Stimulated activated CD4-positive, alpha-beta T cell treated with anti-CD3 and anti-CD28 coated beads, TNF-alpha, amount 100 ng/mL, for 48 hours (primary cell): ENCODE results near the gene KCNN3.

Experiments used
- DNase-seq, 3 donors: peaks; one replicate each; pipeline ENCODE4 v3.0.0-alpha.2; 2020; ENCODE audit warnings: low read depth in 3 of 3

The KCNN3 gene

DNA sequence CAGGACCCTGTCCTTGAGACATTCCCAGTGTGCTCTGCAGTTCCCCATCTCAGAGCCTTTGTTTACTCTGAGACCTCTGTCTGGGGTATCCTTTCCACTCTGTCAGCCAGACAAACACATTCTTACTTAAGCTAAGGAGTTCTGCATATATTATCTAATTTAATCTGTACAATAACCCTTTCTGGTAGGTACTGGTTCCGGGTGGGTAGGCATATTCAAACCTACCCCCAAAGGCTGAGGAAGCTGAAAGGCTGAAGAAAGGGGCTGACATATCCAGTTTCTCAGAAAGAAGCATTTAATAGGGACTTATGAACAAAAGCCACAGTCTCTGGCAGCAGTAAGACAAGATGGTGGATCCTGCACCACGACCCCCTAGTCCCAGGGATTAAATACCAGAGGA lies 53.1 kb downstream of the KCNN3 start:
- DNase-seq: no peak

- no peak for DNase-seq
Measured at GRCh38 chr1:154816369-154816768, 53.7 kb downstream of the KCNN3 start.

- DNase-seq: no peak
Measured at GRCh38 chr1:154813846-154814505, 56.1 kb downstream of the KCNN3 start.

DNA sequence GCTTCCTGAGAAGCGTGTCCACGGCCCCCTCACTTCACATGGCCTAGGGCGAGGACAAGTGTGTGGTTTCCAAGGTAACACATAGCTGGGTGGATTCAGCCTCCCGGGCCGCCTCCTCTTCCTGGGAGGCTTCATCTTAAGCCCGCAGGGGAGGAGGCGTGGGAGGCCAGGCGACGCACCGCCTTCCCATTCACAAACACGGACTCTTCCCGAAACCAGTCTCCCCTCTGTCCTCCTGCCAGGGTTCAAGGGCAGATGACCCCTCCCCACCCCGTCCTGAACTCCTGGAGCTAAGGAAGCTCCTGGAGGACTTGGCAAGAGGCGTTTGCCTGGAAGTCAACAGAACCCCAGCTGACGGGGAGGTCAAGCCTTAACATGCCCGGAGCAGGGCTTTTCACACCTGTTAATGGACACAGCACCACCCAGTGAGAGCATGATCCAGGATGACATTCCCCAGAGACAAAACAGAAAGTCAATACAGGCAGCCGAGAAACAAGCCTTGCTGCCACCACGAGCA lies 56.7 kb downstream of the KCNN3 start:
- no peak for DNase-seq

GRCh38 chr1:154812877-154813276 lies 57.2 kb downstream of the KCNN3 start:
- DNase-seq: no peak

DNA sequence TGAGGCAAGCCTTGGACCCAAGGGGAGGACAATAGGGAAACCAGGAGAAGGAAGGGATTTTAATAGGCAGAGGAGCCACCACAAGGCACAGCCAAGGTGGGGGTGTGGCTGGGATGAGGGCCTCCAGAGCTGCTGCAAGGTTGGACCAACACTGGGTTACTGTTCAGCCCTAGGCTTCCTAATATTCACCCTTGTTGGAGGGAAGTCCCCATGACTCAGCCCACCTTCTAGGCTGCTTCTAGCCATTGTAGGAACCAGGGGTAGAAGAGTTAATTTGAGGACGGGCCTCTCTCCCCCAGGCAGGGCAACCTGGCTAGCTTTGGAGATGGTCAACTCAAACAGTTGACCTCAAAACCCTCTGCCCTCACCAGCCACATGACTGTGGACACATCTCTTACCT lies 59.5 kb downstream of the KCNN3 start:
- DNase-seq: no peak

DNA sequence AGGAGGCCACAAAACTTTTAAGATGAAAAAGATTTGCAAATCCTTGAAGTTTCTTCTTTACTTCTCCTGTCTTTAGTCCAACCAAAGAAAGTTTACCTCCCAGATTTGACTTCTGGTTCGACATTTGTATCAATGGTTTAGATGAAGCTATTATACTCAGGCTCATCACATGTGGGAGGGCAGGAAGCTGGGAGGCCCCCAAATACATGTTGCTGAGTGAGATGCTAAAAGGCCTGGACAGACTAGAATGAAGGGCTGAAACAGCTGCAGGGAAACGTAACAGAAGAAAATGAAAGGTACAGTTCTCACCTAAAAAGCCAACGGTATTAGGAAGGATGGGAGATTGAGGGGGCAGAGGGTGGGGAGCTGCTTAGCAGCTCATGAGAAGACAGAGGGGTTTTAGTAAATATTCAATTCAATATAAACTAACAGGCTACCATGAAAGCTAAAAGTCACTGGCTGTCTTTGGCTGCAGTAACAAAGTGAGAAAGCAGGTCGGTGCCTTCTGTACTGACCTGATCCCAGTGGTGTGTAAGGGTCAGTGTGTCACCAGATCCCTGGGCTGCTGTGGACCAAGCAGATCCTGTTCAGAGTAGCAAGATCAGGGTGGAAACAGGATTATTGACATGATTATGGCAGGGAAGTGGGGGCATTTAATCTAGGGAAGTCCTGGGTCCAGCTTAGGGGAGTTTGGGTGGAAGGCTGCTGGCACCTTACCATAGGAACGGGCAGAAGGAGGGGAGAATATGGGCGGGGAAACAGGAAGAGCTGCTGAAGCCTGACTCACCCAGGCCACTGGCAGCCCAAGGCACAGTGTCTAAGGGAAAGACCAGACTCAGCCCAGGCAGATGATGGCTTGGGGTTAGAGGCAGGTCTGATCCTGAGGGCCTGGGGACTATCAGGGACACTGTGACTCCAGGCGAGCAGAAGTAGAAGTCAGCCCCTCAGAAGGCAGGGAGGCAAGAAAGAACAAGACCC lies 60.4 kb downstream of the KCNN3 start:
- no peak for DNase-seq

GRCh38 chr1:154808909-154809262 lies 61.2 kb downstream of the KCNN3 start:
- DNase-seq: no peak

GRCh38 chr1:154808261-154808908 lies 61.7 kb downstream of the KCNN3 start:
- no peak for DNase-seq

GRCh38 chr1:154807048-154807591 lies 63.0 kb downstream of the KCNN3 start:
- DNase-seq: no peak

DNA sequence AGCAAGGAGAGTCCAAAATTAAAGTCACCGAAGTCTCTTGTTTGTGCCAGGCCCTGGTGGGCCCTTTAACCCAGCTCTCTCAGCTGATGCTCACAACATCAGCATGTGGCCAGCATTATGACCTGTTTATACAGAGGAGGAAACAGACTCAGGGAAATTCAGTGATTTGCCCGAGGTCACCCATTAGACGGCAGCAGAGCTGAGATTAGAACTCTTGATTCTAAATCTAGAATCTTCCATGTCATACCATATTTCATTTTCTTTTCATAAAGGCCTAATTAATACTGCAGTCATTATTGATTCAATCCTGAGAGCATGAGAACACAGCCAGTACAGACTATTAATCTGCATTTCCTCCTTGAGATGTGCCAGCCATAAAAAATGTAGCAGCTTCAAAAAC lies 63.7 kb downstream of the KCNN3 start:
- DNase-seq: no peak

DNA sequence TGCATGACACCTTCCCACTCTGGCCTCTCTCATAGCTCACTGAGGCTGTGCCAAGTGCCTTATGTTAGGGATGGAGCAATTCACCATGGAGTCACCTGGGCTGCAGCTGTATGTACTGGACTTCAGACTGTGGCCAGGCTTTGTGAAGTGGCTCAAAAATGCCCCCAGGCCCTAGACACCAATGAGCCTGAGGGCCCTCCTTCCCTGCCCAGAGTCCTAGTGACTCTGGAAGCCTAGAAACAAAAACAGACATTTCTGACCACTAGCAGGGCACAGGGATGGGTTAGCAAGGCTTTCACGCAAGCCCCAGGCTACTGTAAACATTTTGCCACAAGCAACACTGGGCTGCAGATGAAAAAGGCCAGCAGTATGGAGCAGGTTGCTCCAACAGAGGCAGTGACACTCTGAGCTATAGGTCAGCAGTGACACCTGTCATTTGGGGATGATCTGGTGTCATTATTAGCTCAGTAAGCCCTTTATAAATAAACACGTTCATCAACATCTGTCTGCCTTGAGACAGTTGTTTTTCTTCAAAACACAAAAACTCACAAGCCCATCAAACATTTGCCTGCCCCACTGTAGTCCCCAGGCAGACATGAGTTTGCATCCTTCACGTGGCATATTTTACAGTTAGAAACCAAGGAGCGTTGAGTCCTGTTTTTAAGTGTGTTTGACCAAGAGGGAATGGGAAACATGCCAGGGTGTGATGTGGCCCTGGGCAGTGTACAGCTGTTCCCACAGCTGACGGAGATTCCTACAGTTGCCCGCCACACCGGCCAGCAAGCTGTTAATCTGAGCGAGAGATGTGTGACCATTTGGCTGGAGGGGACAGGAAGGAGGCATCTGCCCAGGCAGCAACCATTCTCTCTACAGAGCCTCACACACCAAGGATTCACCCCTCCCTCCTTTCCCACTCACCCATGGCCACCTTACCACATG lies 66.8 kb downstream of the KCNN3 start:
- no peak for DNase-seq

DNA sequence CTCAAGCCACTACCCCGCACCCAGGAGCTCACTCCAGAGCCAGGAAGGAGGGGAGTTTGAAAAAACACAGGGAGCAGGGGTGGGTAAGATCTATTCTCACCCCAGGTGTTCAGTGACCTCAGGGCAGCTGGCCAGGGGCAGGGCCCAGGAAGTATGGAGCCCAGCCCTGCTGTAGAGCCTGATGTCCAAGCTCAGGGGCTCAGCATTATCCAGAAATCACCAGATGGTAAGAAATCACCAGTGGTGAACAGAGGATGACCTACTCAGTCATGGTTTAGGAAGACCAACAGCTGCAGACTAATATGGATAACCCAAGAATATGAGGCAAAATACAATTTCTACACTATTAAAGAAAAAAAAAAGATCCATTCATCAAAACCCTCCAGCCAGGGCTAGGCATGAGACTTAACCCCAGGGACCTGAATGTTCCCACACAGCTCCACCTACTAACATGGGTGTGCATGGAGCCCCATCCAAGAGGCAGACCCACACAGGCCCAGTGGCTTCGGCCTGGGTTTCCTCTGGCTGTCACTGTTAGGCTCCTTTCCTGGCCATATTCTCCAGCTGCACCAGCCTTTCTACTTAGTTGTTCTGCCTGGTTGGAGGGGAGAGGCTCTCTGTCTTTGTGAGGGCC lies 67.6 kb downstream of the KCNN3 start:
- no peak for DNase-seq

DNA sequence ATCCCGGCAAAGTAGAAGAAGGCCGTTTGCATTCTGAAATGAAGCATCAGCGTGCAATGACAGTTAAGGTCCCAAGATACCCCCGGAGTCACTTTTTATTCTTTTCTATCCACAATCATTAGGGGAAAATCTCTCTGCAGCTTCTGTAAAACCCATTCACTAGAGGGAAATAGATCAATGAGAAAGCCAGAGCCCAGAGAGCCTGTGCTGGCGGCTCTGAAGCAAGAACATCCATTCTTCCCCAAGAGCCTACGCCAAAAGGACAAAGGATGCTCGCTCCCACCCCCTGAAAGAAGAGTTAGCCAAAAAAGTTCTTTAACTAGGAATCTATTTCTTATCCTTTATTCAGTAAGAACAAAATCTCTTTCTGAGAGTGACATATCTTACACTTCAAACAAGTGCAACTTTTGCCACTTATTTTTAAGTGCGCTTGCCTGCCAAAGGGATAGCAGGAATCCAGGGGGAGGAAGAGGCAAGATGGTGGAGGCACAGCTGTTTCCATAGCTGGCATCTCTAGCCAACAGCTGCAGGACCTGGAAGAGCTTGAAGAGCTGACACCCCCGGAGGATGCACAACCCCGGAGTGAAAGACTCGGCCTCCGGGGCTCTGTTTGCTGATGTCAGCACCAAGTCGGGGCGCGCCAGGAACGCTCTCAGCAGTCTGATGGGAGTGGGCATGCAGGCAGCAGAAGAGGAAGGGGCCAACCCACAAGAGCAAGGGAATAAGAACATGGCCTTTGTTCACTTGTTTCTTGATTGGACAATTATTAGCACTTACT lies 68.7 kb downstream of the KCNN3 start:
- DNase-seq: no peak

DNA sequence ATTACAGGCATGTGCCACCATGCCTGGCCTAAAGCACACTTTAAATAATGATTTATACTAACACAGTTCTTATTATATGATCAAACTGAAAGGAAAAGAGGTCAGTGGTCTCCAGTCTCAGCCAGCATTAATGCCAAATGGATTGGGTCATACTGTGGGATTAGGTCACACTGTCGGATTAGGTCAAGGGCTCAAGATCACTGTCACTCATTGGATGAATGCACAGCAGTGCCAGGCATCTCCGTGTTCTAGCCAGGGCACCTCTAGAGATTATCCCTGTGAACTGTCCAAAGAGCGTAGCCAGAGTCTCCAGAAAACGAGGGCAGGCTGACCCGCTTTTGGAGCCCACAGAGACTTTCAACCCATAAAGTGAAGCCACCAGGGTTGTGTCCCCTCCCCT lies 70.9 kb downstream of the KCNN3 start:
- DNase-seq: no peak

GRCh38 chr1:154798645-154799044 lies 71.4 kb downstream of the KCNN3 start:
- DNase-seq: no peak

- no peak for DNase-seq
Measured at GRCh38 chr1:154797175-154797574, 72.9 kb downstream of the KCNN3 start.

DNA sequence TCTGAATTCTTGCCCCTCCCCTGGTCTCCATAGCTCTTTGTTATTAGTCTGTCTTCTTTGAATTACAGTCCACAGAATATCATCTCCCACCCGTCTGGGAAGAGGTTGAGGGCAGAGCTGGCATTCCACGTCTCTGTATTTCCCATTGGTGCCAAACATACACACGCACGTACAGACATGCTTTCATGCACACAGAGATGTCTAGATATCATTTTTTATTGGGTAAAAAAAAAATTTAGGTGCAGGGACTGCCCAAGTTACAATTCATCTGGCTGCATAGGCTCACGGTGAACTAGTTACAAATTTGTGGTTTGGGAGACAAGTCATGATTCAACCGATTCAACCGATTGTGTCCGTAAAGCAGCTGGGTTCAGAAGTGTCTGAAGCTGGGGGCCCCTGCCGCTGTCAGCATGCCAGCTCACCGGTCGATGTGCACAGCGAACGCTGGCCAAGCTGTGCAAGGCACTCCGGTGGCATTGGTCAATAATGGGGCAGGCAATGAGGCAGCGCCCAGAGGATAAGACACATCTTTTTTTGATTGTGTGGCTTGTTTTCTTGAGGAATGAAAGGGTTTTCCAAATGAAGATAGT lies 73.7 kb downstream of the KCNN3 start:
- no peak for DNase-seq

- DNase-seq: no peak
Measured at GRCh38 chr1:154794608-154795007, 75.5 kb downstream of the KCNN3 start.
